Measurements from ENCODE around the gene CCDC188.

Gene CCDC188

GRCh38 chr22:20107951-20108756 is 42.7 kb downstream of the CCDC188 start:
- 93% methylated on average over 13 of the region's 13 CpGs for WGBS
- H3K9me3 ChIP-seq (ENCODE audit: insufficient read depth, low read depth, low read length): no peaks in the 10 kb centered on the region
- no peaks in the 10 kb centered on the region for H3K4me1 ChIP-seq (ENCODE audit: insufficient read depth, low read length)
- H3K27me3 ChIP-seq (ENCODE audit: insufficient read depth, low read length): no peaks in the 10 kb centered on the region
- no peak overlapping the region for H3K9ac ChIP-seq (ENCODE audit: low read depth, low read length)
- no peak overlapping the region for H3K4me3 ChIP-seq (ENCODE audit: low read length)
- peaks cover 94% of the 10 kb centered on the region for H3K36me3 ChIP-seq (ENCODE audit: insufficient read depth, low read length)
- no peak overlapping the region for H3K27ac ChIP-seq (ENCODE audit: low read depth, low read length)

GRCh38 chr22:20107471-20107901 is 43.4 kb downstream of the CCDC188 start:
- H3K27me3 ChIP-seq (ENCODE audit: insufficient read depth, low read length): no peaks in the 10 kb centered on the region
- H3K4me1 ChIP-seq (ENCODE audit: insufficient read depth, low read length): no peaks in the 10 kb centered on the region
- H3K4me3 ChIP-seq (ENCODE audit: low read length): no peak overlapping the region
- peaks cover 92% of the 10 kb centered on the region for H3K36me3 ChIP-seq (ENCODE audit: insufficient read depth, low read length)
- 96% methylated on average over 7 of the region's 7 CpGs for WGBS
- no peaks in the 10 kb centered on the region for H3K9me3 ChIP-seq (ENCODE audit: insufficient read depth, low read depth, low read length)
- H3K9ac ChIP-seq (ENCODE audit: low read depth, low read length): no peak overlapping the region
- no peak overlapping the region for H3K27ac ChIP-seq (ENCODE audit: low read depth, low read length)

DNA sequence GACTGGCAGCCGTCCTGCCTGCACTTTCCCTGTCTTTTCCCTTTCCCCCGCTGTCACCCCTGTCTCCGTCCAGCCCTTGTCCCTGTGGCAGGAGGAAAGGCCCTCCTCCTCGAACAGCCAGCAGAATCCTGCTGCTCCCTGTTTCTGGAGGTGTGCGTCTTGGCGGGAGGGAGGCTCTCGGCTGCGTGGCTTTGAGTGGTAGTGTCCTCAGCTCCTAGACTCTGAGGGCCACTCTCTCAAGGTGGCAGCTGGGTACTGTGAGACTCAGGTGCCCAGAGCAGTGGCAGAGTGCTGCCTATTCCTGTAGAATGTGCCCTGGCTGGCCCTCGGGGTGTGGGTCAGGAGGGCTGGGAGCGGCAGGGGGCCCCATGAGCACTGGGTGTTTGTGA is 44.0 kb downstream of the CCDC188 start:
- Histone ChIP-seq H3K27ac (ENCODE audit: low read depth, low read length) (no peak overlapping the region), H3K4me1 (ENCODE audit: insufficient read depth, low read length) (no peaks in the 10 kb centered on the region), H3K9me3 (ENCODE audit: insufficient read depth, low read depth, low read length) (no peaks in the 10 kb centered on the region), H3K36me3 (ENCODE audit: insufficient read depth, low read length) (peaks cover 92% of the 10 kb centered on the region), H3K9ac (ENCODE audit: low read depth, low read length) (no peak overlapping the region), H3K27me3 (ENCODE audit: insufficient read depth, low read length) (no peaks in the 10 kb centered on the region), H3K4me3 (ENCODE audit: low read length) (no peak overlapping the region)
- 96% methylated on average over 10 of the region's 10 CpGs for WGBS

DNA sequence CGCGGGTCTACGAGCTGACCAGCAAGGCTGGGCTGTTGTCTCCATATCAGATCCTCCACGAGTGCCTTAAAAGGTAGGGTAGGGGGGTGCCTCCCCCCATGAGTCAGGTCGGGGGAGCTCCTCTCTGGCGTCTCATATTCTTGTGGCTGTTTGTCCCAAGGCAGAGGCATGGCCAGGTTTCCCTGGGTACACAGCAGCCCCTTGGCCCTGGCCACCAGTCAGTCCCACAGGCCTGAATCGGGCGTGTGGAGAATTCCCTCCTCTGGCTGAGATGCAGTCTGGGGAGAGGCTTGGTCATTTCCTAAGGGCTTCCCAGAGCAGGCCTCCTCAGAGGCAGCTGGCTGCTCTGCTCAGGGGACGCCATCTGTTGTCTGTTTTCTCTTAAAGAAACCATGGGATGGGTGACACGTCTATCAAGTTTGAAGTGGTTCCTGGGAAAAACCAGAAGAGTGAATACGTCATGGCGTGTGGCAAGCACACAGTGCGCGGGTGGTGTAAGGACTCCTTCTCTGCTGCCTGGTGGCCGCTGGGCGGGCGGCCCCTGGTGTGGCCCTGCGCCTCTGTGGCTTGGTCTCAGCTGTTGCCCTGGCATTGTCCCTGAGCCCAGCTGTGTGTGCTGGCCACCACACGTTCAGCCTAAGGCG is 44.5 kb downstream of the CCDC188 start:
- Histone ChIP-seq H3K9ac (ENCODE audit: low read depth, low read length) (no peak overlapping the region), H3K36me3 (ENCODE audit: insufficient read depth, low read length) (peaks cover 93% of the 10 kb centered on the region), H3K27ac (ENCODE audit: low read depth, low read length) (no peak overlapping the region), H3K9me3 (ENCODE audit: insufficient read depth, low read depth, low read length) (no peaks in the 10 kb centered on the region), H3K27me3 (ENCODE audit: insufficient read depth, low read length) (no peaks in the 10 kb centered on the region), H3K4me3 (ENCODE audit: low read length) (no peak overlapping the region), H3K4me1 (ENCODE audit: insufficient read depth, low read length) (no peaks in the 10 kb centered on the region)
- WGBS: 95% methylated on average over 20 of the region's 20 CpGs

DNA sequence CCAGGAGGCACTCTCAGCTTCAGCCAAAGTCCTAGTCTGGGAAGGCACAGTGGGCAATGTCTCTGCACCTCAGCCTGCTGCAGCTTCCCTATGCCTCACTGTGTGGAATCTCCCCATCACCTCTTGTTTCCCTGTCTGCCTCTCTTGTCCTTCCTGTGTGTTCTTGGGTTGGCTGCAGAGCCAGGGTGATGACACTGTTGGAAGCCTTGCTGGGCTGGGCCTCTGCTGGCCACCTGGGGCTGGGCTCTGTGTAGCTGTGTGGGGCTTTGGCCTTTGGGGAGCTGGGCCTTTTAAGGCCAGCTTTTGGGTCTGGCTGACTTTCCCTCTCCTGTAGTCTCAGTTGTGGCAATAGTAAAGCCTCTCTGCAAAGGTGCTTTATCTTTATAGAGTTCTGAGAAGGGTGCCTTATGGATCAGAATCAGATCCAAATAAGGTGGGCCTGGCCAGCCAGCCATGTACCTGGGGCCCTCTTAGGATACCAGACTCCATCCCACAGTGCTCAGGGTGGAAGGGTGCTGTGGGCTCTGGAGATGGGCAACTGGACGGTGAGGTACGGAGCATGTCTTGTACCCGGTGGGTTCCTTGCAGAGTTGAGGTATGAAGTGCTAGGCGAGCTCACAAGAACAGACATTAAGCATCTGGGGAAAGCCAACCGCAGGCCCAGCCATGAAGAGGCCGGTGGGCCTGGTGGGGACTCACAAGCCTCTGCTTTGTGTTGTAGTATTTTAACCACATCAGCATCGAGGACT is 45.2 kb downstream of the CCDC188 start:
- 97% methylated on average over 7 of the region's 7 CpGs for WGBS
- Histone ChIP-seq H3K4me1 (ENCODE audit: insufficient read depth, low read length) (no peaks in the 10 kb centered on the region), H3K27ac (ENCODE audit: low read depth, low read length) (no peak overlapping the region), H3K27me3 (ENCODE audit: insufficient read depth, low read length) (no peaks in the 10 kb centered on the region), H3K4me3 (ENCODE audit: low read length) (no peak overlapping the region), H3K9me3 (ENCODE audit: insufficient read depth, low read depth, low read length) (no peaks in the 10 kb centered on the region), H3K36me3 (ENCODE audit: insufficient read depth, low read length) (peaks cover 93% of the 10 kb centered on the region), H3K9ac (ENCODE audit: low read depth, low read length) (no peak overlapping the region)

GRCh38 chr22:20102203-20102780 is 48.6 kb downstream of the CCDC188 start:
- no peak overlapping the region for H3K9ac ChIP-seq (ENCODE audit: low read depth, low read length)
- H3K4me1 ChIP-seq (ENCODE audit: insufficient read depth, low read length): 0 out of 2 replicates have a peak, but pooled peaks cover 4% of the 10 kb centered on the region
- H3K27me3 ChIP-seq (ENCODE audit: insufficient read depth, low read length): no peaks in the 10 kb centered on the region
- H3K36me3 ChIP-seq (ENCODE audit: insufficient read depth, low read length): peaks cover 90% of the 10 kb centered on the region
- WGBS: 95% methylated on average over 12 of the region's 12 CpGs
- no peaks in the 10 kb centered on the region for H3K9me3 ChIP-seq (ENCODE audit: insufficient read depth, low read depth, low read length)
- H3K27ac ChIP-seq (ENCODE audit: low read depth, low read length): no peak overlapping the region
- no peak overlapping the region for H3K4me3 ChIP-seq (ENCODE audit: low read length)

DNA sequence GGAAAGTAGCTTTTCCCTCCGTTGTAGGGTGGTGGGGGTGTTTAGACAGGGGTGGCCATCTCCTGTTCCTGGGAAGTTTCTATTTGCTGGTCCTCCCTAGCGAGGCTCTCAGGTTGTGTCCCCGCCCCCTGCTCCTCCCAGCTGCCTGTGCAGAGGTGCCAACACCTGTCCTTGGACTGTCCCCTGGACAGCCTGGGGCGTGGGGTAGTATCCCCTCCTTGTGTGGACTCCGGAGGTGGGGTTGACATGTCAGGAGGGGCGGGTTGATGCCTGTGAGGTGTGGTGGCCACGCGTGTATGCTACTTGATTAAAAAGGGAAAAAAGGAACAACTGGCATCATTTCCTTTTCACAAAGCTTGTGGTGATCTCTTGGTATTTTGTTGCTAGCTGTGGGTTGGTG is 49.2 kb downstream of the CCDC188 start:
- Histone ChIP-seq H3K27ac (ENCODE audit: low read depth, low read length) (no peak overlapping the region), H3K36me3 (ENCODE audit: insufficient read depth, low read length) (peaks cover 90% of the 10 kb centered on the region), H3K27me3 (ENCODE audit: insufficient read depth, low read length) (no peaks in the 10 kb centered on the region), H3K9ac (ENCODE audit: low read depth, low read length) (no peak overlapping the region), H3K9me3 (ENCODE audit: insufficient read depth, low read depth, low read length) (no peaks in the 10 kb centered on the region), H3K4me3 (ENCODE audit: low read length) (no peak overlapping the region), H3K4me1 (ENCODE audit: insufficient read depth, low read length) (0 out of 2 replicates have a peak, but pooled peaks cover 4% of the 10 kb centered on the region)
- WGBS: 95% methylated on average over 8 of the region's 8 CpGs

- Histone ChIP-seq H3K36me3 (ENCODE audit: insufficient read depth, low read length) (peaks cover 91% of the 10 kb centered on the region), H3K27ac (ENCODE audit: low read depth, low read length) (no peak overlapping the region), H3K9me3 (ENCODE audit: insufficient read depth, low read depth, low read length) (no peaks in the 10 kb centered on the region), H3K27me3 (ENCODE audit: insufficient read depth, low read length) (no peaks in the 10 kb centered on the region), H3K4me3 (ENCODE audit: low read length) (no peak overlapping the region), H3K4me1 (ENCODE audit: insufficient read depth, low read length) (0 out of 2 replicates have a peak, but pooled peaks cover 4% of the 10 kb centered on the region), H3K9ac (ENCODE audit: low read depth, low read length) (no peak overlapping the region)
- WGBS: 94% methylated on average over 6 of the region's 6 CpGs
These were observed 51.6 kb downstream of the CCDC188 start for GRCh38 chr22:20099099-20099711.

Data from HUES64 (cell line).